ENCODE results near the gene TTC7B.

The TTC7B gene

DNA sequence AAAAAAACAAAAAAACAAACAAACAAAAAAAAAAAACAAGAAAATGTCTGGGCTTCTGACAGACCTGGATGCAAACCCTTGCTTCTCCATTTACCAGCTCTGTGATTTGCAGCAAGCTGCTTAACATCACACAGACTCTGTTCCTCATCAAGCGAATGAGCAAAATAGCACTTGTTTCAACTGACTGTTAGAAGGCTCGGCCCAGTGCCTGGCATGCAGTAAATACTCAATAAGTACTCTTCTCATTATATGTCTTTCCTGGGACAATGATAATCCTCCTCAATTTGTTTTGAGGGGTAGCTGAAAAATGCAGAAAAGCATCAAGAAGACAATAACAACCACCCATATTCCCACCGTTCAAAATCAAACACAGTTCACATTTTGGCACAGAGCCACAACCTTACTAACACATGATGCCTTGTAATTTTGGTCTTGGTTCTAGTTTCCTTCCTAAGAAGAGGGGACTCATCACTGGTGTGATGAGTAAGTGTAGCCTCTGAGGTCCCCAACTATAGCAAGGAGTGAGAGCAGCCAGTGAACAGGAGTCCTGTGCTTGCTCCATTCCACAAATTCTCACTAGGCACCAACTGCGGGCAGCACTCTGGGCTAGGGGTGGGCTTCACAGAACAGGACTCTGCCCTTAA lies 60.4 kb downstream of the TTC7B start:
- TF ChIP-seq ZBTB7A (IDR thresholded peaks at IDR 0.05; ENCODE audit: low read depth) (no peak), RAD21 (IDR thresholded peaks at IDR 0.05; ENCODE audit: low read depth) (no peak), YY1 (IDR thresholded peaks at IDR 0.05; ENCODE audit: low read depth) (no peak), NFIC (IDR thresholded peaks at IDR 0.05) (no peak), CEBPB (IDR thresholded peaks at IDR 0.05) (no peak), EP300 (IDR thresholded peaks at IDR 0.05; ENCODE audit: borderline replicate concordance) (no peak), TAF1 (IDR thresholded peaks at IDR 0.05; ENCODE audit: low read depth) (no peak), CREB1 (IDR thresholded peaks at IDR 0.05; ENCODE audit: low read depth) (no peak), TEAD4 (IDR thresholded peaks at IDR 0.05) (no peak), EGR1 (IDR thresholded peaks at IDR 0.05) (no peak), TCF12 (IDR thresholded peaks at IDR 0.05; ENCODE audit: low read depth) (no peak), FOXM1 (IDR thresholded peaks at IDR 0.05; ENCODE audit: borderline replicate concordance, low read depth) (no peak)
- TF ChIP-seq, protein P1, sequence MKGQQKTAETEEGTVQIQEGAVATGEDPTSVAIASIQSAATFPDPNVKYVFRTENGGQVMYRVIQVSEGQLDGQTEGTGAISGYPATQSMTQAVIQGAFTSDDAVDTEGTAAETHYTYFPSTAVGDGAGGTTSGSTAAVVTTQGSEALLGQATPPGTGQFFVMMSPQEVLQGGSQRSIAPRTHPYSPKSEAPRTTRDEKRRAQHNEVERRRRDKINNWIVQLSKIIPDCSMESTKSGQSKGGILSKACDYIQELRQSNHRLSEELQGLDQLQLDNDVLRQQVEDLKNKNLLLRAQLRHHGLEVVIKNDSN (IDR thresholded peaks at IDR 0.05): no peak
- TF ChIP-seq, protein P2, sequence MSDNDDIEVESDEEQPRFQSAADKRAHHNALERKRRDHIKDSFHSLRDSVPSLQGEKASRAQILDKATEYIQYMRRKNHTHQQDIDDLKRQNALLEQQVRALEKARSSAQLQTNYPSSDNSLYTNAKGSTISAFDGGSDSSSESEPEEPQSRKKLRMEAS (IDR thresholded peaks at IDR 0.05): no peak
- TF ChIP-seq, protein P3, sequence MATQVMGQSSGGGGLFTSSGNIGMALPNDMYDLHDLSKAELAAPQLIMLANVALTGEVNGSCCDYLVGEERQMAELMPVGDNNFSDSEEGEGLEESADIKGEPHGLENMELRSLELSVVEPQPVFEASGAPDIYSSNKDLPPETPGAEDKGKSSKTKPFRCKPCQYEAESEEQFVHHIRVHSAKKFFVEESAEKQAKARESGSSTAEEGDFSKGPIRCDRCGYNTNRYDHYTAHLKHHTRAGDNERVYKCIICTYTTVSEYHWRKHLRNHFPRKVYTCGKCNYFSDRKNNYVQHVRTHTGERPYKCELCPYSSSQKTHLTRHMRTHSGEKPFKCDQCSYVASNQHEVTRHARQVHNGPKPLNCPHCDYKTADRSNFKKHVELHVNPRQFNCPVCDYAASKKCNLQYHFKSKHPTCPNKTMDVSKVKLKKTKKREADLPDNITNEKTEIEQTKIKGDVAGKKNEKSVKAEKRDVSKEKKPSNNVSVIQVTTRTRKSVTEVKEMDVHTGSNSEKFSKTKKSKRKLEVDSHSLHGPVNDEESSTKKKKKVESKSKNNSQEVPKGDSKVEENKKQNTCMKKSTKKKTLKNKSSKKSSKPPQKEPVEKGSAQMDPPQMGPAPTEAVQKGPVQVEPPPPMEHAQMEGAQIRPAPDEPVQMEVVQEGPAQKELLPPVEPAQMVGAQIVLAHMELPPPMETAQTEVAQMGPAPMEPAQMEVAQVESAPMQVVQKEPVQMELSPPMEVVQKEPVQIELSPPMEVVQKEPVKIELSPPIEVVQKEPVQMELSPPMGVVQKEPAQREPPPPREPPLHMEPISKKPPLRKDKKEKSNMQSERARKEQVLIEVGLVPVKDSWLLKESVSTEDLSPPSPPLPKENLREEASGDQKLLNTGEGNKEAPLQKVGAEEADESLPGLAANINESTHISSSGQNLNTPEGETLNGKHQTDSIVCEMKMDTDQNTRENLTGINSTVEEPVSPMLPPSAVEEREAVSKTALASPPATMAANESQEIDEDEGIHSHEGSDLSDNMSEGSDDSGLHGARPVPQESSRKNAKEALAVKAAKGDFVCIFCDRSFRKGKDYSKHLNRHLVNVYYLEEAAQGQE (IDR thresholded peaks at IDR 0.05; ENCODE audit: low read depth): no peak

DNA sequence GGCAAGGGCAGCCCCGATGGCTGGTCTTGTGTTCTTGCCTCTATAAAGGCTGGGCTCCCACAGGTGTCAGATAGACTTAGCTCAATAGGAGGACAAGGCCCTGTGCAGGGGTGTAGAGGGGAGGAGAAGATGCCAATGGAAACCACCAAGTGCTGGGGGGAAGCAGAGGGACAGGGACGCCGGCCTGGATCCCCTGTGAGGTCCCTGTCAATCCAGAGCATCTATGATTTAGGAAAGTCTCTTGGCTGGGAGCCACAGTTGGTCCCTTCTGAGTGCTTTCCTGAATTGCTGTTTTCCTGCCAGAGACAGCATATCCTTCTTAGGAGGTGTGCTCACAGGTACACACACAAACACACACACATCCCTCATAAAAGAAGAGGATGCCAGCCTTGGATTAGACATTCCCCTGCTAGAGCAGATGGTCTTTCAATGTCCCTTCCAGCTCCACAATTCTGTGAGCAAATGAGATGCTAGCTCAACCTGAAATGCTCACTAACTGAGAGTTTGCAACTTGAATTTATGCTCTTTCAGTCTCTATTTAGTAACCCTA lies 62.7 kb downstream of the TTC7B start:
- TF ChIP-seq, protein P3 (IDR thresholded peaks at IDR 0.05; ENCODE audit: low read depth): no peak
- TF ChIP-seq, protein P1 (IDR thresholded peaks at IDR 0.05): no peak
- no peak for TF ChIP-seq FOXM1 (IDR thresholded peaks at IDR 0.05; ENCODE audit: borderline replicate concordance, low read depth)
- TF ChIP-seq NFIC (IDR thresholded peaks at IDR 0.05): no peak
- TF ChIP-seq, protein P2 (IDR thresholded peaks at IDR 0.05): no peak
- no peak for TF ChIP-seq TCF12 (IDR thresholded peaks at IDR 0.05; ENCODE audit: low read depth)
- TF ChIP-seq ZBTB7A (IDR thresholded peaks at IDR 0.05; ENCODE audit: low read depth): no peak

DNA sequence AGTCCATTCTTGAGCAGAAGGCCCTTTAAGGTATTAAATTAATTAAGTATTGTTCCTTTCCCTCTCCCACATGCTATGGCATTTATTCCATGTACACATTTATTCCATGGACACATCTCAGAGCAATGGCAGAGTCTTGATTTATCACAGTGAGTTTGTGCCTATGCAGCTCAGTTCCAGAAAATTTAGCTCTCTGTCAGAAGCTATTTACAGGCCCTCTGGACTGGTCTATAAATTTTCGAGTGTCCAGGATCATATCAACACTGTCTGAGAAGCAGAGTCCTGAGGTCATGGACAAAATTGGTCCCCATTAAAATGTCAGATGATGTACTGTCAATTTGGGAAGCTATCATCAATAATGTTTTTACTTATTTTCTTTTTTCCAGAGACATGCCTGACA lies 65.5 kb downstream of the TTC7B start:
- TF ChIP-seq YY1 (IDR thresholded peaks at IDR 0.05; ENCODE audit: low read depth) (no peak), FOXM1 (IDR thresholded peaks at IDR 0.05; ENCODE audit: borderline replicate concordance, low read depth) (no peak), CREB1 (IDR thresholded peaks at IDR 0.05; ENCODE audit: low read depth) (no peak), RAD21 (IDR thresholded peaks at IDR 0.05; ENCODE audit: low read depth) (no peak)

DNA sequence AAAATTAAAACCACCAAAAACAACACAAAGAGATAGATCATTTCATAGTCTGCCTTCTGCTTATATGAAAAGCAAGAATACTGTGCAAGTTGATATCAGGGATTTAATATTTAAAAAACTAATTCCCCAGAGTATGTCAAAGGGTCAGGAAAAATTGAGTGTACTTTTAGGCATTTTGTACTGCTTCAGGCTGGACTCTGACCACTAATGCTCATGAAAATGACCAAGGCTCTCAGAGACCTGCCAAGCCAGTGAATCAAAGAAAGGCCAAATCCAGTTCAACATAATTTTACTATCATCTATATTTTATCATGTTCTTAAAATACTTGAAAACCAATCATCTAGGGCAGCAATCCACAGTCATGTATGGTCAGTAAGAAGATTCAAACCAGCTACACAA lies 66.0 kb downstream of the TTC7B start:
- TF ChIP-seq RAD21 (IDR thresholded peaks at IDR 0.05; ENCODE audit: low read depth) (no peak), TCF12 (IDR thresholded peaks at IDR 0.05; ENCODE audit: low read depth) (no peak), EGR1 (IDR thresholded peaks at IDR 0.05) (no peak), TAF1 (IDR thresholded peaks at IDR 0.05; ENCODE audit: low read depth) (no peak)

DNA sequence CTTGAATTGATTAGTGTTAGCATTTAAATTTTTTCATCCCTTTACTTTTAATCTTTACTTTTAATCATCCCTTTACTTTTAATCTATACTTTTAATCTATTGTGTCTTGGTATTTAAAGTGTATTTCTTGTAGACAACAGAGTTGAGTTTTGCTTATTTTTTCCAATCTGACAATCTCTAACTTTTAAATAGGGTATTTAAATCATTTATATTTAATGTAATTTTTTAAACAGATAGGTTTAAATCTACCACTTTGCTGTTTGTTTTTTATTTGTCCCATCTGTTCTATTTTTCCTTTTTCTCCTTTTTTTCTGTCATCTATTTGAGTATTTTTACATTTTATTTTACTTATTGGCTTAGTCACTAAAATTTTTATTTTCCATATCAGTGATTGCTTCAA lies 68.3 kb downstream of the TTC7B start:
- TF ChIP-seq, protein P2 (IDR thresholded peaks at IDR 0.05): no peak
- no peak for TF ChIP-seq RAD21 (IDR thresholded peaks at IDR 0.05; ENCODE audit: low read depth)
- no peak for TF ChIP-seq EGR1 (IDR thresholded peaks at IDR 0.05)
- no peak for TF ChIP-seq ZBTB7A (IDR thresholded peaks at IDR 0.05; ENCODE audit: low read depth)
- TF ChIP-seq, protein P3 (IDR thresholded peaks at IDR 0.05; ENCODE audit: low read depth): no peak
- TF ChIP-seq CEBPB (IDR thresholded peaks at IDR 0.05): no peak
- TF ChIP-seq NFIC (IDR thresholded peaks at IDR 0.05): no peak
- no peak for TF ChIP-seq TCF12 (IDR thresholded peaks at IDR 0.05; ENCODE audit: low read depth)
- TF ChIP-seq, protein P1 (IDR thresholded peaks at IDR 0.05): no peak
- TF ChIP-seq YY1 (IDR thresholded peaks at IDR 0.05; ENCODE audit: low read depth): no peak
- no peak for TF ChIP-seq CREB1 (IDR thresholded peaks at IDR 0.05; ENCODE audit: low read depth)
